ENCODE measurements around the gene GALNT9.

GALNT9 gene

DNA sequence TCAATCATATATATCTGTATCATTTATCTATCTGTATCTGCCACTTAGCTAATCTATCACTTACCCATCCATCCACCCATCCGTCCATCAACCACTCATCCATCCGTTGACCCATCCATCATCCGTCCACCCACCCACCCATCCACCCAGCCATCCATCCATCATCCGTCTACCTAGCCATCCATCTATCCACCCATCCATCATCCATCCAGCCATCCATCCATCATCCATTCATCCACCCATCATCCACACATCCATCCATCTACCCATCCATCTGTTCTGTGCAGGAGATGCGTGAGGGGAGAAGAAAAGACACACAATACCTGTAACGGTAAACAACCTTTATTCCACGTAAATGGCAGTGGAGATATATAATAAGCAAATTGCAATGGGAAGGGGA, 165.0 kb downstream of the GALNT9 start:
- in situ Hi-C loops (cut with HindIII; ENCODE audit: low sequenced_read_pairs): no loop called here
- no peak for DNase-seq (ENCODE audit: low read depth)
- TF ChIP-seq, protein P1, sequence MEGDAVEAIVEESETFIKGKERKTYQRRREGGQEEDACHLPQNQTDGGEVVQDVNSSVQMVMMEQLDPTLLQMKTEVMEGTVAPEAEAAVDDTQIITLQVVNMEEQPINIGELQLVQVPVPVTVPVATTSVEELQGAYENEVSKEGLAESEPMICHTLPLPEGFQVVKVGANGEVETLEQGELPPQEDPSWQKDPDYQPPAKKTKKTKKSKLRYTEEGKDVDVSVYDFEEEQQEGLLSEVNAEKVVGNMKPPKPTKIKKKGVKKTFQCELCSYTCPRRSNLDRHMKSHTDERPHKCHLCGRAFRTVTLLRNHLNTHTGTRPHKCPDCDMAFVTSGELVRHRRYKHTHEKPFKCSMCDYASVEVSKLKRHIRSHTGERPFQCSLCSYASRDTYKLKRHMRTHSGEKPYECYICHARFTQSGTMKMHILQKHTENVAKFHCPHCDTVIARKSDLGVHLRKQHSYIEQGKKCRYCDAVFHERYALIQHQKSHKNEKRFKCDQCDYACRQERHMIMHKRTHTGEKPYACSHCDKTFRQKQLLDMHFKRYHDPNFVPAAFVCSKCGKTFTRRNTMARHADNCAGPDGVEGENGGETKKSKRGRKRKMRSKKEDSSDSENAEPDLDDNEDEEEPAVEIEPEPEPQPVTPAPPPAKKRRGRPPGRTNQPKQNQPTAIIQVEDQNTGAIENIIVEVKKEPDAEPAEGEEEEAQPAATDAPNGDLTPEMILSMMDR (IDR thresholded peaks at IDR 0.05; ENCODE audit: low read depth, low read length, missing control alignments): no peak
- no peak overlapping the region for H3K4me3 ChIP-seq (ENCODE audit: low read depth, low read length)

DNA sequence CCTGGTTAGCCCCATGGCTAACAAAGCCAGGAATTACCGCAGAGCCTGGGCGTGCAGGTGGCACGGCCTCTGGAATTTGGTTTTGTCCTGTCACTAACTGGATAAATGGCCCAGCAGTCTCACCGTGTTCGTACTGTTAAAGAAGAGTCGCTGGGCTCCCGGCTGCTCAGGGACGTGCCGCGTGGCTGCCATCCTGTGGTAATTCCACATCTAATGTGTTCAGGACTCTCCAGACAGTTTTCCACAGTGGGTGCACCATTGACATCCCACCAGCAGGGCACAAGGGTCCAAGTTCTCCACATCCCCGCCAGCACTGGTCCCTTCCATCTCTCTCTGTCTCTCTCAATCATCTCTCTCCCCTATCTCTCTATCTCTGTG, 165.5 kb downstream of the GALNT9 start:
- in situ Hi-C loops (cut with HindIII; ENCODE audit: low sequenced_read_pairs): no loop called here
- H3K4me3 ChIP-seq (ENCODE audit: low read depth, low read length): no peak overlapping the region
- TF ChIP-seq, protein P1 (IDR thresholded peaks at IDR 0.05; ENCODE audit: low read depth, low read length, missing control alignments): peak; percentile 44
- DNase-seq (ENCODE audit: low read depth): no peak

DNA sequence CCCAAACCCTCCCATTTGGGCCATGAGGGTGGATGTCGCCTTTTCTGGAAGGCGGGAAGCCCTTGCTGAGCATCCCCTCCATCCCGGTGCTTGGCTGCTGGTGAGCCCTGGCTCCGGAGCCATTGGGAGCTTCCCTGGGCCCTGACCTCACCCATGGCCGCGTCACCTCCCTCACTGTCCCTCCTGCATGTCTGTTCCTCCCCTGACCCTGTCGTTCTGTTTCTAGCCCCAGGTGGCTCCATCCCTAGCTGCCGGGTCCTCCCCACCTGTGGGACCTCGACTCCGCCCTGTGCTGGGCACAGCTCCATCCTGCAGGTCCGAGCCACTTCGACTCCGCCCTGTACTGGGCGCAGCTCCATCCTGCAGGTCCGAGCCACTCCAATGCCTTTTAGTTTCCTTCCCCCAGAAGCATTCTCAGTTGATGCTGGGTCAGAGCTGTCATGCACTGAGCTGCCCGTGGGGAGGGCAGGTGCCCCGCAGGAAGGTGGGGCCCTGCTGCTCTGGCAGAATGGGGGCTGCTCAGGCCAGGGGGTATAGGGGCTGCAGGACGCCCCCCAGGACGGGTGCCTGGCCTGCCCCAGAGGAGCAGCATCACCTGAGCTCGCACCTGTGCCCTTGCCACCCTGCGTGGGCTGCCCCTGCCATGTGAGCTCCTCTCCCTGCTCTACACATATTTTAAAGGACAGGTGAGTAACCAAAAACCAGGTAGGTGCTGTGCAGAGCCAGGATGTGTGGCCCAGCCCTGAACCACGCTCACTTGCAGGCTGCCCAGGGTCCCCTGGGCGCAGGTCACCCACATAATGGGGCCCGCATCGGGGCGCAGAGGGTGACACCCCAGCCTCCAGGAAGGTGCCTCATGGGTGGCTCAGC, 166.1 kb downstream of the GALNT9 start:
- H3K4me3 ChIP-seq (ENCODE audit: low read depth, low read length): no peak overlapping the region
- DNase-seq (ENCODE audit: low read depth): no peak
- in situ Hi-C loops (cut with HindIII; ENCODE audit: low sequenced_read_pairs): no loop called here
- TF ChIP-seq, protein P1 (IDR thresholded peaks at IDR 0.05; ENCODE audit: low read depth, low read length, missing control alignments): no peak

DNA sequence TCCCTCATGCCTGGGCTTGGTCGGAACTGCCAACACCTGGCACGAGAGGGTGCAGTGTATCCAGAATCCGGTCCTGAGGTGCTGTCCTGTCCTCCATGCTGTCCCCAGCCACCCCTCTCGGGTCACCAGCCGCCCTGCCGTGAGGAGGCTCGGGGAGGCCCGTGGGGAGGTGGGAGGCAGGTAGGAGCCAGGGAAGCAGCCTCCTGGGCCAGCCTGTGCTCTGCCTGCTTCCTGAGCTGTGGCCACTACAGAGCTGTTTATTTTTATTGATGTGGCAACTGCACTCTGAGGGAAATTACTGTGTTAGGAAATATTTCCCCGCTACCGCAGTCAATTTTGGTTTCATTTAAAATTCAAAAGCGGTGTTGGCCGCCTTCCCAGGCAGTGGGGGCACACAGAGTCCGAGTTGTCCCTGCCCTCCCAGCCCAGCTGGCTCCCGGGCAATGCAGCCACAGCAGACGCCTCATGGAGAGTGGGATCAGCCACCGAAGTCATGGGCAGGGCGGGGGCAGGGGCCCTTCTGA, 166.8 kb downstream of the GALNT9 start:
- H3K4me3 ChIP-seq (ENCODE audit: low read depth, low read length): no peak overlapping the region
- TF ChIP-seq, protein P1 (IDR thresholded peaks at IDR 0.05; ENCODE audit: low read depth, low read length, missing control alignments): no peak
- DNase-seq (ENCODE audit: low read depth): peak; percentile 88
- in situ Hi-C loops (cut with HindIII; ENCODE audit: low sequenced_read_pairs): no loop called here

DNA sequence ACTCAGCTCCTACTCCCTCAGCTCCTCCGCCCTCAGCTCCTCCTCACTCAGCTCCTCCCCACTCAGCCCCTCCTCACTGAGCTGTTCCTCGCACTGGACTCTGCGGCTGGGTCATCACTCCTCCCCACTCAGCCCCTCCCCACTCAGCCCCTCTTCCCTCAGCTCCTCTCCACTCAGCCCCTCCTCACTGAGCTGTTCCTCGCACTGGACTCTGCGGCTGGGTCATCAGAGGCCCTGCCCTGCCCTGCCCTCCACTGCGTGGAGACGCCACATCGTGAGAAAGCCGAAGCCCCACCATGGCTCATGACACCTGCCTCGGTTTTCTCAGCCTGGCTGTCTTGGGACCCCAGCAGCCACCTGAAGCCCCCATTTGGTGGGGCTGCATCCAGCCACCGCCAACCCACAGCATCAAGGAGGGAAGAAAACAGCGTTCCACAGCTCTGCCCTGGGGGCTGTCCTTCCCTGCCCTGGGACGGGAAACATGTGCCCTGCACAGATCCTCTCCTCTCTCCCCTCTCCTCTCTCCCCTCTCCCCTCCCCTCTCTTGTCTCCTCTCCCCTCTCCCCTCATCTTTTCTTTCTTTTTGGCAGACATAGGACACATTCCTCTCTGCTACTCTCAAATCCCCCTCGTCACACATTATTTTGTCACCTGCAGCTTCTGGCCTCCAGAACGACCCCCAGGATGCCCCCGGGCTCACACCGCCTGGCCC, 167.4 kb downstream of the GALNT9 start:
- H3K4me3 ChIP-seq (ENCODE audit: low read depth, low read length): no peak overlapping the region
- in situ Hi-C loops (cut with HindIII; ENCODE audit: low sequenced_read_pairs): no loop called here
- TF ChIP-seq, protein P1 (IDR thresholded peaks at IDR 0.05; ENCODE audit: low read depth, low read length, missing control alignments): no peak
- no peak for DNase-seq (ENCODE audit: low read depth)

DNA sequence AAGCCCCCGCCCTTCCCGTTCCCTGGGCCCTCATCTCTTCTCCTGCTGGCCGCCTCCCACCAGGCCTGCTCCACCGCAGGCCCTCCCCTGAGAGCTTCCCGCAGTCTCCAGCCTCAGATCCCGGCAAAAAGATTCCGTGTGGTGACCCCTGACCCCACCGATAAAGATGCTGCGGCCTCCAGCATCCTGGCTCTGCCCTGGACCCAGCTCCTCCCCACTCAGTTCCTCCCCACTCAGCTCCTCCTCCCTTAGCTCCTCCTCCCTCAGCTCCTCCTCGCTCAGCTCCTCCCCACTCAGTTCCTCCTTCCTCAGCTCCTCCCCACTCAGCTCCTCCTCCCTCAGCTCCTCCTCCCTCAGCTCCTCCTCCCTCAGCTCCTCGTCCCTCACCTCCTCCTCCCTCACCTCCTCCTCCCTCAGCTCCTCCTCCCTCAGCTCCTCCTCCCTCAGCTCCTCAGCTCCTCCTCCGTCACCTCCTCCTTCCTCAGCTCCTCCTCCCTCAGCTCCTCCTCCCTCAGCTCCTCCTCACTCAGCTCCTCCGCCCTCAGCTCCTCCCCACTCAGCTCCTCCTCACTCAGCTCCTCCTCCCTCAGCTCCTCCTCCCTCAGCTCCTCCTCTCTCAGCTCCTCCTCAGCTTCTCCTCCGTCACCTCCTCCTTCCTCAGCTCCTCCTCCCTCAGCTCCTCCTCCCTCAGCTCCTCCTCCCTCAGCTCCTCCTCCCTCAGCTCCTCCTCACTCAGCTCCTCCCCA, 168.2 kb downstream of the GALNT9 start:
- no peak overlapping the region for H3K4me3 ChIP-seq (ENCODE audit: low read depth, low read length)
- in situ Hi-C loops (cut with HindIII; ENCODE audit: low sequenced_read_pairs): no loop called here
- TF ChIP-seq, protein P1 (IDR thresholded peaks at IDR 0.05; ENCODE audit: low read depth, low read length, missing control alignments): no peak
- no peak for DNase-seq (ENCODE audit: low read depth)
